ENCODE data around the gene KSR1. TPM values are rescaled to one million over a fixed set of nuclear protein-coding genes. Genes with fewer than 3 reads are reported as not detected.
A peak's percentile ranks its signal among the peaks of the same experiment; 100 is the strongest.

The KSR1 gene
- total and polyA plus RNA-seq, 9 of the 15 experiments (the other 6 are each of a cell fraction or from before 2014, with no cell fraction given) = 1.4 to 51.7 (median 18.4) TPM

DNA sequence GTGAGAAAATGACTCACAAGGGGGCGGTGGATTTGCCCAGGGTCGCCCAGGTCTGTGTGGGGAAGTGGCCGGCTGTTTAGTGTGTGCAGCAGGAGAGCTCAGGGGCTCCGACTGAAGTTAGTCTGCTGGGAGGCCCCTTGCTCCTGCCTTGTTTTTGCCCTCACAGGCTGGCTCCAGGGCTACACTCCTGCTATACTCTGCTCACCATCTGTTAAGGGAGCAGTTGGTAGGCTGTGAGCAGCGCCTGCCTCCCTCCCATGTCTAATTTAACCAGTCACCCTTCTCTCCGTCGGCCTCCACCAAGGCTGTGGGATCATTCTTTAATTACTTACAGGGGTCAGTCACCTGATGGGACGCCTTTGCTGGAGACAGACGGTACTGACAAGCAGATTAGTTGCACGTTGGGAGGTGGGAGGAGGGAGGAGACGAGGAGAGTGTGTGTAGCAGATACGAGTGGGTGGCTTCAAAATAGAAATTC, 35.5 kb downstream of the KSR1 start (continued):
- no peak for TF ChIP-seq MXD1 (CRISPR knock-in tag; IDR thresholded peaks at IDR 0.05; ENCODE audit: borderline replicate concordance, poor library complexity, severe bottlenecking)
- TF ChIP-seq SREBF1 (IDR thresholded peaks at IDR 0.05; ENCODE audit: borderline replicate concordance, low read depth, low read length) = no peak
- no peak for TF ChIP-seq SAFB (IDR thresholded peaks at IDR 0.05; ENCODE audit: borderline replicate concordance, low read depth, low read length)
- TF ChIP-seq, protein P1, sequence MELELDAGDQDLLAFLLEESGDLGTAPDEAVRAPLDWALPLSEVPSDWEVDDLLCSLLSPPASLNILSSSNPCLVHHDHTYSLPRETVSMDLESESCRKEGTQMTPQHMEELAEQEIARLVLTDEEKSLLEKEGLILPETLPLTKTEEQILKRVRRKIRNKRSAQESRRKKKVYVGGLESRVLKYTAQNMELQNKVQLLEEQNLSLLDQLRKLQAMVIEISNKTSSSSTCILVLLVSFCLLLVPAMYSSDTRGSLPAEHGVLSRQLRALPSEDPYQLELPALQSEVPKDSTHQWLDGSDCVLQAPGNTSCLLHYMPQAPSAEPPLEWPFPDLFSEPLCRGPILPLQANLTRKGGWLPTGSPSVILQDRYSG (tag; conservative IDR thresholded peaks at IDR 0.05; ENCODE audit: low read depth) = no peak
- TF ChIP-seq, protein P2, sequence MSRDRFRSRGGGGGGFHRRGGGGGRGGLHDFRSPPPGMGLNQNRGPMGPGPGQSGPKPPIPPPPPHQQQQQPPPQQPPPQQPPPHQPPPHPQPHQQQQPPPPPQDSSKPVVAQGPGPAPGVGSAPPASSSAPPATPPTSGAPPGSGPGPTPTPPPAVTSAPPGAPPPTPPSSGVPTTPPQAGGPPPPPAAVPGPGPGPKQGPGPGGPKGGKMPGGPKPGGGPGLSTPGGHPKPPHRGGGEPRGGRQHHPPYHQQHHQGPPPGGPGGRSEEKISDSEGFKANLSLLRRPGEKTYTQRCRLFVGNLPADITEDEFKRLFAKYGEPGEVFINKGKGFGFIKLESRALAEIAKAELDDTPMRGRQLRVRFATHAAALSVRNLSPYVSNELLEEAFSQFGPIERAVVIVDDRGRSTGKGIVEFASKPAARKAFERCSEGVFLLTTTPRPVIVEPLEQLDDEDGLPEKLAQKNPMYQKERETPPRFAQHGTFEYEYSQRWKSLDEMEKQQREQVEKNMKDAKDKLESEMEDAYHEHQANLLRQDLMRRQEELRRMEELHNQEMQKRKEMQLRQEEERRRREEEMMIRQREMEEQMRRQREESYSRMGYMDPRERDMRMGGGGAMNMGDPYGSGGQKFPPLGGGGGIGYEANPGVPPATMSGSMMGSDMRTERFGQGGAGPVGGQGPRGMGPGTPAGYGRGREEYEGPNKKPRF (IDR thresholded peaks at IDR 0.05; ENCODE audit: low read depth, low read length) = no peak
- no peak for TF ChIP-seq KLF6 (CRISPR knock-in tag; IDR thresholded peaks at IDR 0.05; ENCODE audit: borderline replicate concordance)
- no peak for TF ChIP-seq ZBTB17 (CRISPR knock-in tag; IDR thresholded peaks at IDR 0.05)
- TF ChIP-seq ZNF583 (CRISPR knock-in tag; IDR thresholded peaks at IDR 0.05) = no peak
- no peak for TF ChIP-seq MCM3 (IDR thresholded peaks at IDR 0.05)
- TF ChIP-seq KAT7 (CRISPR knock-in tag; IDR thresholded peaks at IDR 0.05; ENCODE audit: borderline replicate concordance) = no peak
- no peak for TF ChIP-seq ZNF431 (CRISPR knock-in tag; IDR thresholded peaks at IDR 0.05)
- TF ChIP-seq SRSF1 (IDR thresholded peaks at IDR 0.05; ENCODE audit: low read depth, low read length) = no peak
- TF ChIP-seq POLR3A (IDR thresholded peaks at IDR 0.05; ENCODE audit: borderline replicate concordance, extremely low read depth, insufficient read depth, insufficient read length) = no peak
- no peak for TF ChIP-seq ZNF408 (CRISPR knock-in tag; IDR thresholded peaks at IDR 0.05; ENCODE audit: low read depth)
- TF ChIP-seq FUS (optimal IDR thresholded peaks at IDR 0.05; ENCODE audit: low read depth, low read length) = no peak
- peak; percentile 84 for TF ChIP-seq ARID1B (IDR thresholded peaks at IDR 0.05)
- no peak for TF ChIP-seq YBX1 (IDR thresholded peaks at IDR 0.05)
- no peak for TF ChIP-seq ZNF76 (CRISPR knock-in tag; IDR thresholded peaks at IDR 0.05; ENCODE audit: borderline replicate concordance)
- no peak for TF ChIP-seq FOXJ2 (tag; IDR thresholded peaks at IDR 0.05)
- no peak for TF ChIP-seq HCFC1 (IDR thresholded peaks at IDR 0.05; ENCODE audit: low read depth, low read length)
- no peak for TF ChIP-seq PURB (CRISPR knock-in tag; IDR thresholded peaks at IDR 0.05; ENCODE audit: low read depth)
- no peak for TF ChIP-seq ZNF24 (IDR thresholded peaks at IDR 0.05)
- no peak for TF ChIP-seq ZBTB1 (CRISPR knock-in tag; IDR thresholded peaks at IDR 0.05; ENCODE audit: borderline replicate concordance, low read depth)
- peak; percentile 21 for TF ChIP-seq NEUROD1 (IDR thresholded peaks at IDR 0.05; ENCODE audit: borderline replicate concordance, low read depth, low read length, partially characterized antibody)
- TF ChIP-seq, protein P3, sequence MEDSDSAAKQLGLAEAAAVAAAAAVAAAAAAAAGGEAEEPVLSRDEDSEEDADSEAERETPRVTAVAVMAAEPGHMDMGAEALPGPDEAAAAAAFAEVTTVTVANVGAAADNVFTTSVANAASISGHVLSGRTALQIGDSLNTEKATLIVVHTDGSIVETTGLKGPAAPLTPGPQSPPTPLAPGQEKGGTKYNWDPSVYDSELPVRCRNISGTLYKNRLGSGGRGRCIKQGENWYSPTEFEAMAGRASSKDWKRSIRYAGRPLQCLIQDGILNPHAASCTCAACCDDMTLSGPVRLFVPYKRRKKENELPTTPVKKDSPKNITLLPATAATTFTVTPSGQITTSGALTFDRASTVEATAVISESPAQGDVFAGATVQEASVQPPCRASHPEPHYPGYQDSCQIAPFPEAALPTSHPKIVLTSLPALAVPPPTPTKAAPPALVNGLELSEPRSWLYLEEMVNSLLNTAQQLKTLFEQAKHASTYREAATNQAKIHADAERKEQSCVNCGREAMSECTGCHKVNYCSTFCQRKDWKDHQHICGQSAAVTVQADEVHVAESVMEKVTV (CRISPR knock-in tag; IDR thresholded peaks at IDR 0.05) = no peak
